Uterus (tissue), 4 donors: ENCODE measurements around the gene GLIS1. TPM values are rescaled to one million over a fixed set of nuclear protein-coding genes. Genes with fewer than 3 reads are reported as not detected.

ENCODE experiments used
- DNase-seq, 2 donors: peaks; one replicate each; pipeline ENCODE4 v3.0.0-alpha.2; 2019 to 2020
- H3K27ac ChIP-seq, 2 donors: fragments of 200-600 bp; sonication (generic); 1 replicate in 1 of 2; 2 replicates in 1 of 2; pipeline ENCODE4 v1.5.1; 2016 to 2018
- H3K27me3 ChIP-seq, 2 donors: fragments of 200-600 bp; sonication (generic); one replicate each; pipeline ENCODE4 v1.5.1; 2018 to 2019; ENCODE audit warnings: control low read depth in 1 of 2
- H3K36me3 ChIP-seq, 2 donors: fragments of 200-600 bp; sonication (generic); one replicate each; pipeline ENCODE4 v1.5.1; 2019; ENCODE audit warnings: control low read depth in 1 of 2
- H3K4me1 ChIP-seq, 2 donors: fragments of 200-600 bp; sonication (generic); one replicate each; pipeline ENCODE4 v1.5.1; 2018 to 2019; ENCODE audit warnings: control low read depth in 1 of 2
- H3K4me3 ChIP-seq, 2 donors: fragments of 200-600 bp; sonication (generic); 1 replicate in 1 of 2; 2 replicates in 1 of 2; pipeline ENCODE4 v1.5.1; 2018 to 2019; ENCODE audit warnings: mild to moderate bottlenecking in 1 of 2
- H3K9me3 ChIP-seq, 2 donors: fragments of 200-600 bp; sonication (generic); one replicate each; pipeline ENCODE4 v1.5.1; 2019; ENCODE audit warnings: control low read depth in 1 of 2
- CTCF ChIP-seq, 4 experiments: fragments of 200-600 bp in 2 of 4; fragments of 450-650 bp in 2 of 4; sonication (generic) in 2 of 4; IDR thresholded peaks; one replicate each; pipeline ENCODE4 v1.5.1; 2016 to 2019; ENCODE audit warnings: antibody characterized with exemption in 4 of 4, mild to moderate bottlenecking in 2 of 4, moderate library complexity in 1 of 4
- POLR2A ChIP-seq, 2 donors: fragments of 450-650 bp; IDR thresholded peaks; one replicate each; pipeline ENCODE4 v1.6.1; 2016; ENCODE audit warnings: antibody characterized with exemption in 2 of 2, mild to moderate bottlenecking in 1 of 2, moderate library complexity in 1 of 2
- intact Hi-C: fragments of 100-400 bp; cut with DNase I; formaldehyde crosslinking; loops from one replicate; pipeline ENCODE4 v1.15.1; 2023; ENCODE audit warnings: low total_unique reads
- total RNA-seq, 4 donors: library from RNA; depleted of rRNA in 3 of 4; stranded (reverse); fragments of >200 nt in 3 of 4; gene quantifications; one replicate each; pipeline versions ENCODE4 v1.1.0 to v1.2.4, GENCODE V29; 2014 to 2023
- donor health status: DM: yes; HTN: yes; CAD: no.

GLIS1 gene
- total RNA-seq, 4 donors from 2014 or later, result 0.21 to 1.0 TPM; not detected in 2

GRCh38 chr1:53468374-53468773 lies 270.6 kb downstream of the GLIS1 start:
- Histone ChIP-seq H3K4me1 (peaks cover 0 to 3% of the 10 kb centered on the region in 2 donors), H3K9me3 (no peaks in the 10 kb centered on the region), H3K27ac (no peak overlapping the region), H3K4me3 (no peak overlapping the region), H3K36me3 (no peaks in the 10 kb centered on the region), H3K27me3 (no peaks in the 10 kb centered on the region)
- TF ChIP-seq CTCF (IDR thresholded peaks at IDR 0.05), result no peak
- no peak for TF ChIP-seq POLR2A (IDR thresholded peaks at IDR 0.05)
- intact Hi-C loops, result no loop called here
- no peak for DNase-seq

GRCh38 chr1:53467391-53467790 lies 271.6 kb downstream of the GLIS1 start:
- TF ChIP-seq POLR2A (IDR thresholded peaks at IDR 0.05) (no peak), CTCF (IDR thresholded peaks at IDR 0.05) (no peak)
- no peak for DNase-seq

GRCh38 chr1:53465023-53465957 lies 273.7 kb downstream of the GLIS1 start:
- no peaks in the 10 kb centered on the region for H3K27me3 ChIP-seq
- H3K9me3 ChIP-seq, result no peaks in the 10 kb centered on the region
- peaks cover 0 to 3% of the 10 kb centered on the region in 2 donors for H3K4me1 ChIP-seq
- no peak overlapping the region for H3K27ac ChIP-seq
- DNase-seq, result no peak
- H3K36me3 ChIP-seq, result no peaks in the 10 kb centered on the region
- no peak overlapping the region for H3K4me3 ChIP-seq
- intact Hi-C loops, result no loop called here
- TF ChIP-seq CTCF (IDR thresholded peaks at IDR 0.05), result no peak
- TF ChIP-seq POLR2A (IDR thresholded peaks at IDR 0.05), result no peak

More at GRCh38 chr1:53467391-53467790, 271.6 kb downstream of the GLIS1 start:
- no peaks in the 10 kb centered on the region for H3K27me3 ChIP-seq
- H3K4me1 ChIP-seq, result peaks cover 0 to 3% of the 10 kb centered on the region in 2 donors
- H3K9me3 ChIP-seq, result no peaks in the 10 kb centered on the region
- H3K27ac ChIP-seq, result no peak overlapping the region
- H3K36me3 ChIP-seq, result no peaks in the 10 kb centered on the region
- intact Hi-C loops, result no loop called here
- H3K4me3 ChIP-seq, result no peak overlapping the region

GRCh38 chr1:53463961-53464899 lies 274.7 kb downstream of the GLIS1 start:
- Histone ChIP-seq H3K4me1 (no peaks in the 10 kb centered on the region), H3K27me3 (no peaks in the 10 kb centered on the region), H3K36me3 (no peaks in the 10 kb centered on the region), H3K9me3 (no peaks in the 10 kb centered on the region), H3K27ac (no peak overlapping the region), H3K4me3 (no peak overlapping the region)
- intact Hi-C loops, result no loop called here
- TF ChIP-seq POLR2A (IDR thresholded peaks at IDR 0.05) (no peak), CTCF (IDR thresholded peaks at IDR 0.05) (no peak)
- DNase-seq, result no peak
